Stomach (tissue), 9 donors: ENCODE measurements around the gene ANKS1B. TPM values are rescaled to one million over a fixed set of nuclear protein-coding genes. Genes with fewer than 3 reads are reported as not detected.

ENCODE experiments used
- DNase-seq, 2 donors: peaks; one replicate each; pipeline versions ENCODE4 v3.0.0 to v3.0.0-alpha.2; 2013 to 2019
- H3K27ac ChIP-seq, 5 donors: fragments of 200-600 bp in 4 of 5; sonication (generic) in 4 of 5; one replicate each; pipeline ENCODE4 v1.5.1; 2013 to 2019; ENCODE audit warnings: mild to moderate bottlenecking in 1 of 5, moderate library complexity in 1 of 5
- H3K27me3 ChIP-seq, 3 donors: fragments of 200-600 bp; sonication (generic); one replicate each; pipeline ENCODE4 v1.5.1; 2017 to 2019; ENCODE audit warnings: mixed run types in 1 of 3
- H3K36me3 ChIP-seq, 4 donors: fragments of 200-600 bp; sonication (generic); 1 replicate in 3 of 4; 2 replicates in 1 of 4; pipeline ENCODE4 v1.5.1; 2016 to 2019
- H3K4me1 ChIP-seq, 4 donors: fragments of 200-600 bp; sonication (generic); one replicate each; pipeline ENCODE4 v1.5.1; 2016 to 2019
- H3K4me3 ChIP-seq, 4 donors: fragments of 200-600 bp; sonication (generic) in 3 of 4; one replicate each; pipeline ENCODE4 v1.5.1; 2016 to 2019; ENCODE audit warnings: mild to moderate bottlenecking in 1 of 4
- H3K9me3 ChIP-seq, 4 donors: fragments of 200-600 bp; sonication (generic); one replicate each; pipeline ENCODE4 v1.5.1; 2016 to 2019
- CTCF ChIP-seq, 7 experiments: fragments of 450-650 bp in 4 of 7; fragments of 200-600 bp in 3 of 7; sonication (generic) in 3 of 7; IDR thresholded peaks; one replicate each; pipeline ENCODE4 v1.5.1; 2016 to 2019; ENCODE audit warnings: antibody characterized with exemption in 7 of 7, control low read depth in 2 of 7, mild to moderate bottlenecking in 1 of 7
- EP300 ChIP-seq: sonication (generic); formaldehyde crosslinking; IDR thresholded peaks from one replicate; pipeline ENCODE4 v1.6.1; 2017; ENCODE audit warnings: antibody characterized with exemption
- POLR2A ChIP-seq, 4 donors: fragments of 450-650 bp; IDR thresholded peaks; one replicate each; pipeline ENCODE4 v1.6.1; 2016; ENCODE audit warnings: antibody characterized with exemption in 4 of 4, control low read depth in 2 of 4, mild to moderate bottlenecking in 1 of 4, moderate library complexity in 1 of 4
- POLR2AphosphoS5 ChIP-seq, 3 donors: sonication (generic); formaldehyde crosslinking; IDR thresholded peaks; one replicate each; pipeline ENCODE4 v1.6.1; 2016; ENCODE audit warnings: antibody characterized with exemption in 3 of 3
- WGBS, 5 donors: extraction: QIAGEN DNeasy Blood & Tissue Kit in 3 of 5; methylation state at CpG; one replicate each; pipeline versions ENCODE4 v1.1.5 to v1.1.7; 2013 to 2018; 5-methylcytosine and 5-hydroxymethylcytosine counted together
- intact Hi-C: fragments of 100-400 bp; cut with DNase I; formaldehyde crosslinking; loops from one replicate; pipeline ENCODE4 v1.15.1; 2023; ENCODE audit warnings: low total_unique reads
- polyA plus RNA-seq, 3 donors: library from polyadenylated mRNA; stranded (reverse); fragments of 200-250 nt; gene quantifications; one replicate each; pipeline ENCODE4 v1.2.3, GENCODE V29; 2013
- total RNA-seq, 5 donors: library from RNA; depleted of rRNA; stranded (reverse); fragments of >200 nt; gene quantifications; one replicate each; pipeline versions ENCODE4 v1.1.0 to v1.2.3, GENCODE V29; 2014 to 2016
- donor health status: healthy with polysubstance abuse.
- donor health status: Bipolar disorder and iron deficiency.
- donor health status: healthy.

The ANKS1B gene
- total and polyA plus RNA-seq, 8 donors, result 0.73 to 26.8 (median 2.2) TPM; not detected in 2

DNA sequence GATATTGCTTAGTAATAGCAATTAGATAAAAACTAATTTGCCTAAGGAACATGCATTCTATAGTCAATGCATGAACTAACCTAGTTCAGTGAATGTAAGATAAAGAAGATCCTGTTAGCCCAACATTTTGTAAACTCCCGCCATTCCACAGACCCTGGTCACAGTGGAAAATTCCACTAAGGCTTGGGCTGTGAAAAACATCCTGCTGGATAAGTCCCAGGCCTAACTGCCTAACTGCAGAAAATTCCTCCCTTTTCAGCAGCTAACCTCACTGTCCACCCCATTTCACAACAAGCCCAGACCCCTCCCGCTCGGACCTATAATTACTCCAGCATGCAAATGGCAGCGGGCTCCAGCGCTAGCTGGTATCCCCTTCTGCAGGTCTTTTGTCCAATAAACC lies 435.1 kb downstream of the ANKS1B start:
- DNase-seq, result no peak
- Histone ChIP-seq H3K27ac (no peak overlapping the region), H3K9me3 (no peaks in the 10 kb centered on the region), H3K36me3 (no peaks in the 10 kb centered on the region), H3K27me3 (no peaks in the 10 kb centered on the region), H3K4me3 (no peak overlapping the region), H3K4me1 (no peaks in the 10 kb centered on the region)
- 76 to 94% (median 91%) methylated on average over 5 of the region's 5 CpGs for WGBS, 5 donors
- TF ChIP-seq CTCF (IDR thresholded peaks at IDR 0.05) (no peak), EP300 (no peak), POLR2A (IDR thresholded peaks at IDR 0.05) (no peak), POLR2AphosphoS5 (IDR thresholded peaks at IDR 0.05) (no peak)
- intact Hi-C loops, result no loop called here

DNA sequence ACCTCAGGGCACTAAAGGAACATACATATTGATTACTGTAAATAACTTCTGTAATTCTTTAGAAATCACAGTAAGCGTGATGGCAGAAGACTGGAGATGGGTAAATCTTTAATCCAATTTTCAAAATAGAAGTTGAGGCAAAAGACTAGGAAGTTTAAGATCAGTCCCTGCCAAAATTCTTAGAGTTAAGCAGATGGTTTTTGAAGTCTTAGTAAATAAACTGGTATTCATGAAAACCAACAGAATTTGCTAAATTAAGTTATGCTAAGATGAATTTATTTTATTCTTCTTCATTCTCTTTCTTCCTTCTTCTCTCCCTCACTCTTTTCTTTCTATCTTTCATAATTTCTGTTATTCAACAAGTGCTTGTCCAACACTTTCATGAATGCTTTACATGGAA lies 435.5 kb downstream of the ANKS1B start:
- DNase-seq, result no peak
- intact Hi-C loops, result no loop called here
- WGBS, 5 donors, result 76 to 95% (median 88%) methylated on average over 1 of the region's 1 CpG
- no peaks in the 10 kb centered on the region for H3K27me3 ChIP-seq
- no peak overlapping the region for H3K4me3 ChIP-seq
- no peaks in the 10 kb centered on the region for H3K9me3 ChIP-seq
- no peak overlapping the region for H3K27ac ChIP-seq
- TF ChIP-seq POLR2A (IDR thresholded peaks at IDR 0.05), result no peak
- no peak for TF ChIP-seq POLR2AphosphoS5 (IDR thresholded peaks at IDR 0.05)
- TF ChIP-seq CTCF (IDR thresholded peaks at IDR 0.05), result no peak
- no peak for TF ChIP-seq EP300
- no peaks in the 10 kb centered on the region for H3K36me3 ChIP-seq
- H3K4me1 ChIP-seq, result no peaks in the 10 kb centered on the region

GRCh38 chr12:99544457-99544856 lies 440.3 kb downstream of the ANKS1B start:
- no peak for DNase-seq

DNA sequence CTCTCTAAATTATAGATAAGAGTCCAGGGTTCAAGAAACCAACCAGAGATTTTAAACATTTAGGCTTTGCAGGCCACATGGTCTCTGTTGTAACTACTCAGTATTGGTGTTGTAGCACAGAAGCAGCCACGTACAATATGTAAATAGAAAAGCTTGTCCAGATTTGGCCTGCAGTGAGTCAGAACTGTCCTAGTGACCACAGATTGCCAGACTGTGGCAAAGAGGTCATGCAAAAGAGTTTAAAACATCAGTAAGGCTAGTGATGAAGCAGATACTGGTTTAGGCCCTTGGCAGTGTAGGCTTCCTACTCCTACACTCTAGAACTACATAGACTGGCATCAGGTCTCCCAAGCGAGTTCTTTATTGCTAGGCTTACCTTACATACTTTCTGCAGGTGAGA lies 454.8 kb downstream of the ANKS1B start:
- no peak for DNase-seq
- H3K4me1 ChIP-seq, result no peaks in the 10 kb centered on the region
- no peaks in the 10 kb centered on the region for H3K36me3 ChIP-seq
- no peak overlapping the region for H3K4me3 ChIP-seq
- intact Hi-C loops, result no loop called here
- no peaks in the 10 kb centered on the region for H3K27me3 ChIP-seq
- no peak for TF ChIP-seq CTCF (IDR thresholded peaks at IDR 0.05)
- H3K27ac ChIP-seq, result no peak overlapping the region
- no peaks in the 10 kb centered on the region for H3K9me3 ChIP-seq
- WGBS, 5 donors, result 46 to 64% (median 58%) methylated on average over 2 of the region's 2 CpGs

More at GRCh38 chr12:99544457-99544856, 440.3 kb downstream of the ANKS1B start:
- Histone ChIP-seq H3K9me3 (peaks cover 0 to 6% (median 2%) of the 10 kb centered on the region in 4 donors), H3K27me3 (no peaks in the 10 kb centered on the region), H3K4me3 (no peak overlapping the region), H3K4me1 (no peaks in the 10 kb centered on the region), H3K27ac (no peak overlapping the region), H3K36me3 (no peaks in the 10 kb centered on the region)
- intact Hi-C loops, result no loop called here
- 49 to 75% (median 51%) methylated on average over 1 of the region's 1 CpG for WGBS, 5 donors
- TF ChIP-seq POLR2AphosphoS5 (IDR thresholded peaks at IDR 0.05) (no peak), CTCF (IDR thresholded peaks at IDR 0.05) (no peak), EP300 (no peak), POLR2A (IDR thresholded peaks at IDR 0.05) (no peak)

- no peaks in the 10 kb centered on the region for H3K27me3 ChIP-seq
- H3K9me3 ChIP-seq, result no peaks in the 10 kb centered on the region
- TF ChIP-seq CTCF (IDR thresholded peaks at IDR 0.05) (no peak), POLR2AphosphoS5 (IDR thresholded peaks at IDR 0.05) (no peak), POLR2A (IDR thresholded peaks at IDR 0.05) (no peak), EP300 (no peak)
- intact Hi-C loops, result no loop called here
- no peak overlapping the region for H3K27ac ChIP-seq
- no peak overlapping the region for H3K4me3 ChIP-seq
- no peaks in the 10 kb centered on the region for H3K4me1 ChIP-seq
- no peaks in the 10 kb centered on the region for H3K36me3 ChIP-seq
- DNase-seq, result no peak
Measured at GRCh38 chr12:99528478-99528877, 456.3 kb downstream of the ANKS1B start.
